Stimulated activated CD8-positive, alpha-beta memory T cell treated with anti-CD3 and anti-CD28 coated beads, Interleukin-7, amount 100 ng/mL, for 1 hour (primary cell): Measurements from ENCODE around the gene SPDYE2.
"Not testable (repeated sequence)": the region's sequence is repeated elsewhere in the genome, so short reads cannot be mapped to it uniquely, and the experiment has no call there.

Experiments used
- DNase-seq, 2 donors: peaks; one replicate each; pipeline ENCODE4 v3.0.0-alpha.2; 2020; ENCODE audit warnings: low read depth in 2 of 2

The SPDYE2 gene

GRCh38 chr7:102602317-102602716, 51.3 kb downstream of the SPDYE2 start:
- not testable (repeated sequence) for DNase-seq

- DNase-seq: not testable (repeated sequence)
Measured at GRCh38 chr7:102604431-102605145, 53.6 kb downstream of the SPDYE2 start.

- DNase-seq: not testable (repeated sequence)
Measured at GRCh38 chr7:102606848-102607247, 55.8 kb downstream of the SPDYE2 start.

GRCh38 chr7:102609734-102610133, 58.7 kb downstream of the SPDYE2 start:
- not testable (repeated sequence) for DNase-seq

- DNase-seq: not testable (repeated sequence)
Measured at GRCh38 chr7:102610441-102610840, 59.4 kb downstream of the SPDYE2 start.

GRCh38 chr7:102611013-102611674, 60.1 kb downstream of the SPDYE2 start:
- not testable (repeated sequence) for DNase-seq

- not testable (repeated sequence) for DNase-seq
Measured at GRCh38 chr7:102611675-102612325, 60.8 kb downstream of the SPDYE2 start.
